ENCODE data around the gene SPIN1. TPM values are rescaled to one million over a fixed set of nuclear protein-coding genes. Genes with fewer than 3 reads are reported as not detected.
"Not testable (repeated sequence)": the region's sequence is repeated elsewhere in the genome, so short reads cannot be mapped to it uniquely, and the experiment has no call there.

SPIN1 gene
- polyA plus RNA-seq, 3 donors = 11.0 to 14.0 (median 11.3) TPM

- no peaks in the 10 kb centered on the region for H3K9me3 Mint-ChIP-seq
- TF ChIP-seq CTCF (IDR thresholded peaks at IDR 0.05) = no peak
- H3K4me2 ChIP-seq (replicated peaks; ENCODE audit: extremely low read depth, low read length, poor library complexity, severe bottlenecking) = no peak overlapping the region
- H3K36me3 Mint-ChIP-seq = no peaks in the 10 kb centered on the region
- H3K27me3 Mint-ChIP-seq (ENCODE audit: low read depth in 3 of 3) = peaks cover 0 to 4% (median 1%) of the 10 kb centered on the region in 3 donors
- H3K4me1 Mint-ChIP-seq = peaks cover 18% of the 10 kb centered on the region
- H3K4me1 ChIP-seq (ENCODE audit: control insufficient read depth in 1 of 2, insufficient read depth in 2 of 2, low read length in 2 of 2) = peaks cover 13 to 14% of the 10 kb centered on the region in 2 donors
- no peak overlapping the region for H3K27ac Mint-ChIP-seq
- no peak overlapping the region for H3K9ac ChIP-seq (ENCODE audit: insufficient read depth, low read length, poor library complexity, severe bottlenecking)
- no peaks in the 10 kb centered on the region for H3K36me3 ChIP-seq (replicated peaks in 1 of 2; ENCODE audit: control insufficient read depth in 1 of 2, insufficient read depth in 2 of 2, low read length in 2 of 2)
- WGBS (ENCODE audit: insufficient coverage) = no CpG with 5 or more reads among the region's 3 CpGs
- no peaks in the 10 kb centered on the region for H3K9me3 ChIP-seq (replicated peaks in 1 of 2; ENCODE audit: control insufficient read depth in 1 of 2, insufficient read depth in 1 of 2, low read length in 2 of 2)
- no peaks in the 10 kb centered on the region for H3K79me2 ChIP-seq (ENCODE audit: insufficient read depth, low read length)
- no peak overlapping the region for H2AFZ ChIP-seq (ENCODE audit: insufficient read depth, low read depth, low read length, poor library complexity, severe bottlenecking)
- intact Hi-C loops (cut with micrococcal nuclease) = loop anchor here in 1 of 2 donors (10.0 kb wide), 1 partner anchor 408 kb away; the partner anchor contains the start of gene CDK20
- no peak overlapping the region for H3K27ac ChIP-seq (ENCODE audit: low read depth in 1 of 2, low read length in 2 of 2)
- H4K20me1 ChIP-seq (ENCODE audit: insufficient read depth, low read length) = no peaks in the 10 kb centered on the region
- no peak overlapping the region for H3K4me3 Mint-ChIP-seq
- no peaks in the 10 kb centered on the region for H3K27me3 ChIP-seq (ENCODE audit: control insufficient read depth in 2 of 2, insufficient read depth in 2 of 2, low read length in 2 of 2)
- H3K4me3 ChIP-seq (replicated peaks in 1 of 3; ENCODE audit: low read depth in 2 of 3, low read length in 3 of 3) = no peak overlapping the region
- no peak for DNase-seq
Observed at GRCh38 chr9:88383176-88383575, 5.1 kb upstream of the SPIN1 start.

DNA sequence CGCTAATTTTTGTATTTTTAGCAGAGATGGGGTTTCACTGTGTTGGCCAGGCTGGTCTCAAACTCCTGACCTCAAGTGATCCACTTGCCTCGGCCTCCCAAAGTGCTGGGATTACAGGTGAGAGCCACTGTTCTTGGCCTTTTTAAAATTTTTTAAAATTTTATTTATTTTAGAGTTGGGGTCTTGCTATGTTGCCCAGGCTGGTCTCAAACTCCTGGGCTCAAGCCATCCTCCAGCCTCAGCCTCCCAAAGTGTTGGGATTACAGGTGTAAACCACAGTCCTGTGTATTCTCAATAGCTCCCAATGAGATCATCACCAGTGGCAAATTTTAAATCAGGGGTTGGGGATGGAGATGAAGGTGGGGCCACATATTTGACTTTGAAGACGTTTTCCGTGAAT, 2.1 kb upstream of the SPIN1 start:
- H3K27me3 Mint-ChIP-seq (ENCODE audit: low read depth in 3 of 3); H3K4me3 ChIP-seq (replicated peaks in 1 of 3; ENCODE audit: low read depth in 2 of 3, low read length in 3 of 3); H3K27me3 ChIP-seq (ENCODE audit: control insufficient read depth in 2 of 2, insufficient read depth in 2 of 2, low read length in 2 of 2); H4K20me1 ChIP-seq (ENCODE audit: insufficient read depth, low read length); H3K36me3 ChIP-seq (replicated peaks in 1 of 2; ENCODE audit: control insufficient read depth in 1 of 2, insufficient read depth in 2 of 2, low read length in 2 of 2); H3K27ac ChIP-seq (ENCODE audit: low read depth in 1 of 2, low read length in 2 of 2); H3K9ac ChIP-seq (ENCODE audit: insufficient read depth, low read length, poor library complexity, severe bottlenecking); H3K9me3 Mint-ChIP-seq; DNase-seq; H3K27ac Mint-ChIP-seq; H2AFZ ChIP-seq (ENCODE audit: insufficient read depth, low read depth, low read length, poor library complexity, severe bottlenecking); H3K4me3 Mint-ChIP-seq; H3K4me2 ChIP-seq (replicated peaks; ENCODE audit: extremely low read depth, low read length, poor library complexity, severe bottlenecking); H3K9me3 ChIP-seq (replicated peaks in 1 of 2; ENCODE audit: control insufficient read depth in 1 of 2, insufficient read depth in 1 of 2, low read length in 2 of 2); H3K36me3 Mint-ChIP-seq: not testable (repeated sequence)
- intact Hi-C loops (cut with micrococcal nuclease) = loop anchor here in 1 of 2 donors (10.0 kb wide), 1 partner anchor 411 kb away; the partner anchor contains the start of gene CDK20
- H3K79me2 ChIP-seq (ENCODE audit: insufficient read depth, low read length) = peaks cover 23% of the 10 kb centered on the region
- 100% methylated on average over 1 of the region's 4 CpGs for WGBS (ENCODE audit: insufficient coverage)
- peaks cover 32% of the 10 kb centered on the region for H3K4me1 Mint-ChIP-seq
- peaks cover 20 to 25% of the 10 kb centered on the region in 2 donors for H3K4me1 ChIP-seq (ENCODE audit: control insufficient read depth in 1 of 2, insufficient read depth in 2 of 2, low read length in 2 of 2)

Data from CD14-positive monocyte (primary cell).